IMR-90 (cell line): ENCODE measurements around the gene NRAS. TPM values are rescaled to one million over a fixed set of nuclear protein-coding genes. Genes with fewer than 3 reads are reported as not detected.

Experiments
- ATAC-seq: fragments of 200-7000 bp; cut with Tn5 transposase; 2 replicates; pipeline ENCODE4 v1.9.1; 2020; ENCODE audit warnings: low read depth, mild to moderate bottlenecking, moderate library complexity
- BruUV-seq: library from RNA; stranded (reverse); fragments of 400-500 nt; replicated peaks from 2 replicates; lab custom pipeline; 2021; lab: Mats Ljungman, UMichigan
- CTCF ChIA-PET: fragments of 300-600 bp; formaldehyde crosslinking; extraction: SDS; loops from one replicate; lab custom pipeline; 2021; ENCODE audit warnings: antibody characterized with exemption; lab: Yijun Ruan, JAX
- POLR2A ChIA-PET: fragments of 300-600 bp; sonication (Branson Sonifier 250); formaldehyde crosslinking; loops from one replicate; lab custom pipeline; 2022; ENCODE audit warnings: antibody characterized with exemption; ENCODE audit not compliant: unreplicated experiment; lab: Charles Lee
- DNase-seq: peaks from one replicate; pipeline ENCODE4 v3.0.0; 2013
- H2AFZ ChIP-seq: replicated peaks from 2 replicates; pipeline ENCODE3; 2013; ENCODE audit warnings: low read length, mild to moderate bottlenecking; ENCODE audit not compliant: poor library complexity
- H2AK5ac ChIP-seq: 2 replicates; pipeline ENCODE4 v1.6.1; 2013; ENCODE audit warnings: low read depth, low read length, inconsistent platforms
- H2AK9ac ChIP-seq: replicated peaks from 2 replicates; pipeline ENCODE3; 2013; ENCODE audit warnings: mild to moderate bottlenecking, low read depth, low read length, moderate library complexity; ENCODE audit not compliant: poor library complexity
- H2BK120ac ChIP-seq: 2 replicates; pipeline ENCODE4 v1.6.1; 2013; ENCODE audit warnings: low read depth, low read length, inconsistent platforms
- H2BK15ac ChIP-seq: 3 replicates; pipeline ENCODE4 v1.6.1; 2013; ENCODE audit warnings: low read depth, low read length, inconsistent platforms
- H2BK20ac ChIP-seq: 2 replicates; pipeline ENCODE4 v1.6.1; 2013; ENCODE audit warnings: low read depth, mild to moderate bottlenecking, inconsistent platforms, low read length, moderate library complexity
- H2BK5ac ChIP-seq: 2 replicates; pipeline ENCODE4 v1.6.1; 2013; ENCODE audit warnings: mild to moderate bottlenecking, low read depth, low read length, inconsistent platforms; ENCODE audit not compliant: poor library complexity, severe bottlenecking
- H3K14ac ChIP-seq: replicated peaks from 2 replicates; pipeline ENCODE4 v1.6.1; 2013; ENCODE audit warnings: low read depth, low read length, inconsistent platforms
- H3K18ac ChIP-seq: 2 replicates; pipeline ENCODE4 v1.6.1; 2013; ENCODE audit warnings: low read depth, low read length, control low read depth
- H3K23ac ChIP-seq: 2 replicates; pipeline ENCODE4 v1.6.1; 2013; ENCODE audit warnings: low read depth, low read length, inconsistent platforms
- H3K27ac ChIP-seq: 2 replicates; pipeline ENCODE4 v1.5.1; 2013; ENCODE audit warnings: mild to moderate bottlenecking, control low read depth, low read length; ENCODE audit not compliant: insufficient read depth
- H3K27me3 ChIP-seq: 2 replicates; pipeline ENCODE4 v1.6.1; 2013; ENCODE audit warnings: low read length; ENCODE audit not compliant: control insufficient read depth, insufficient read depth
- H3K36me3 ChIP-seq: 2 replicates; pipeline ENCODE4 v1.6.1; 2013; ENCODE audit warnings: low read length, mixed read lengths; ENCODE audit not compliant: control insufficient read depth, insufficient read depth
- H3K4ac ChIP-seq: 2 replicates; pipeline ENCODE4 v1.6.1; 2013; ENCODE audit warnings: low read depth, low read length, inconsistent platforms
- H3K4me1 ChIP-seq: 2 replicates; pipeline ENCODE4 v1.6.1; 2013; ENCODE audit warnings: low read length, mixed read lengths; ENCODE audit not compliant: control insufficient read depth, insufficient read depth
- H3K4me2 ChIP-seq: 2 replicates; pipeline ENCODE4 v1.6.1; 2013; ENCODE audit warnings: low read depth, mild to moderate bottlenecking, control low read depth, low read length, moderate library complexity
- H3K4me3 ChIP-seq: 2 replicates; pipeline ENCODE4 v1.5.1; 2013; ENCODE audit warnings: low read depth, mild to moderate bottlenecking, control low read depth, low read length, moderate library complexity; ENCODE audit not compliant: insufficient read depth
- H3K56ac ChIP-seq: 2 replicates; pipeline ENCODE4 v1.6.1; 2013; ENCODE audit warnings: low read length, inconsistent platforms; ENCODE audit not compliant: insufficient read depth; ENCODE audit errors: extremely low read depth
- H3K79me1 ChIP-seq, 2 experiments: 2 replicates each; pipeline ENCODE4 v1.6.1; 2013; ENCODE audit warnings: low read length in 2 of 2, inconsistent platforms in 1 of 2, low read depth in 1 of 2
- H3K9ac ChIP-seq: 2 replicates; pipeline ENCODE4 v1.6.1; 2013; ENCODE audit warnings: low read depth, low read length, control low read depth
- H3K9me1 ChIP-seq: 2 replicates; pipeline ENCODE4 v1.6.1; 2013; ENCODE audit warnings: low read length, inconsistent platforms; ENCODE audit not compliant: insufficient read depth
- H3K9me3 ChIP-seq: 2 replicates; pipeline ENCODE4 v1.6.1; 2013; ENCODE audit warnings: low read length; ENCODE audit not compliant: control insufficient read depth, insufficient read depth
- H4K20me1 ChIP-seq: 2 replicates; pipeline ENCODE4 v1.6.1; 2013; ENCODE audit warnings: low read length, inconsistent platforms; ENCODE audit not compliant: insufficient read depth
- H4K5ac ChIP-seq: 2 replicates; pipeline ENCODE4 v1.6.1; 2013; ENCODE audit warnings: mild to moderate bottlenecking, low read depth, low read length, control low read depth
- H4K8ac ChIP-seq, 2 experiments: 2 replicates each; pipeline ENCODE4 v1.6.1; 2013; ENCODE audit warnings: low read depth in 2 of 2, low read length in 2 of 2, control low read depth in 1 of 2, inconsistent platforms in 1 of 2
- H4K91ac ChIP-seq: 2 replicates; pipeline ENCODE4 v1.6.1; 2013; ENCODE audit warnings: low read depth, low read length, inconsistent platforms; ENCODE audit not compliant: insufficient read depth
- CEBPB ChIP-seq: IDR thresholded peaks from 2 replicates; pipeline ENCODE4 v1.6.1; 2012; ENCODE audit warnings: low read depth, low read length, improper control_type of control experiment
- FOS ChIP-seq: fragments of 150-350 bp; IDR thresholded peaks from 2 replicates; pipeline ENCODE4 v1.6.1; 2016; ENCODE audit warnings: low read depth, low read length
- RCOR1 ChIP-seq: IDR thresholded peaks from 2 replicates; pipeline ENCODE4 v1.6.1; 2012; ENCODE audit warnings: mild to moderate bottlenecking, low read length, improper control_type of control experiment; ENCODE audit not compliant: insufficient replicate concordance
- RFX5 ChIP-seq: IDR thresholded peaks from 2 replicates; pipeline ENCODE4 v1.8.0; 2012; ENCODE audit warnings: low read depth, mild to moderate bottlenecking, low read length, moderate library complexity
- WGBS, 2 experiments: methylation state at CpG; one replicate each; pipeline versions ENCODE4 v1.1.5 to v1.1.7; 2013; ENCODE audit warnings: missing lambda C conversion rate in 2 of 2; ENCODE audit not compliant: insufficient read length in 1 of 2; ENCODE audit errors: extremely low coverage in 2 of 2; 5-methylcytosine and 5-hydroxymethylcytosine counted together
- dilution Hi-C: fragments of 300-500 bp; cut with HindIII; formaldehyde crosslinking; loops from one replicate; pipeline ENCODE4 v1.14.3; 2018; ENCODE audit warnings: low sequenced_read_pairs; ENCODE audit not compliant: unreplicated experiment
- in situ Hi-C: fragments of 300-500 bp; cut with MboI; formaldehyde crosslinking; loops from 3 replicates; pipeline ENCODE4 v1.14.3; 2019; ENCODE audit warnings: low sequenced_read_pairs, inconsistent platforms, mixed read lengths
- intact Hi-C: fragments of 100-400 bp; cut with micrococcal nuclease; formaldehyde crosslinking; loops from 2 replicates; pipeline ENCODE4 v1.10.0; 2022
- polyA plus RNA-seq, 3 experiments: library from polyadenylated mRNA; depleted of rRNA; stranded (reverse); fragments of >200 nt; gene quantifications; 2 replicates each; pipeline ENCODE4 v1.2.3, GENCODE V29; 2012; ENCODE audit warnings: low replicate concordance in 1 of 3
- total RNA-seq: library from RNA; depleted of rRNA; stranded (reverse); fragments of >200 nt; gene quantifications from 2 replicates; pipeline ENCODE4 v1.2.3, GENCODE V29; 2012

The NRAS gene
- total and polyA plus RNA-seq, 2 of the 4 experiments (the other 2 are of a cell fraction) = 27.4 to 85.9 TPM

DNA sequence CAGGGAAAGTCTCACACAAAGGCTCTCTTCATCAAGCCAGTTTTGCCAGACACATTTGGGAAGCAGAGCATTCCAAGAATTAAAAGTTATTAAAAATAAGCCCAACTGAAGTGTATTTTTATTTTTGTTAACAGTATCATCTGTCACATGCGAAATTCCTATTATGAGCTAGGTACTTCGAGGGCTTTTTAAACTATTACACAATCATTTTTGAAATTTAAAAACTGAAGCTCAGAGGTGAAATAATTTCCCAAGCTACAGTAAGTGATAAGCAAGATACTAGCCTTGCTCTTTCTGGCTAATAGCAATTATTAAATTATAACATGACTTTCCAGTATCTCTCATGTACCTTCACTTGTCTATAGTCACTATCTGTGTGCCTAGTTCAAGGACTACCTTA, 12.0 kb upstream of the NRAS start:
- no CpG with 5 or more reads among the region's 2 CpGs for WGBS, 2 experiments
- Histone ChIP-seq H3K27me3 (no peaks in the 10 kb centered on the region), H3K27ac (no peak overlapping the region), H2AK9ac (no peak overlapping the region), H3K56ac (no peak overlapping the region; the same call in 1 of the 2 replicates), H2BK5ac (no peak overlapping the region), H2BK120ac (no peak overlapping the region), H3K9me3 (no peaks in the 10 kb centered on the region), H3K4ac (no peak overlapping the region), H4K5ac (no peak overlapping the region), H4K91ac (no peak overlapping the region), H3K4me2 (no peak overlapping the region), H3K23ac (no peak overlapping the region), H4K8ac (no peak overlapping the region), H2AK5ac (no peak overlapping the region), H2BK15ac (no peak overlapping the region), H3K9ac (no peak overlapping the region), H4K20me1 (peaks cover 9% of the 10 kb centered on the region; the same call in 1 of the 2 replicates), H2BK20ac (no peak overlapping the region), H3K4me1 (peaks cover 11% of the 10 kb centered on the region), H3K4me3 (no peak overlapping the region), H3K18ac (no peak overlapping the region), H3K9me1 (peaks cover 4% of the 10 kb centered on the region; the same call in 1 of the 2 replicates), H3K14ac (no peak overlapping the region), H3K36me3 (peaks cover 51% of the 10 kb centered on the region), H2AFZ (no peak overlapping the region), H3K79me1 (peaks cover 28 to 38% of the 10 kb centered on the region in 2 experiments)
- ChIA-PET POLR2A (no interaction called here), CTCF (interaction anchor here (0.7 kb wide), 1 partner anchor 16 kb away, joined by 4 read pairs; no protein-coding TSS in a partner anchor)
- peak; percentile 67 for TF ChIP-seq CEBPB
- TF ChIP-seq RFX5 = no peak
- TF ChIP-seq FOS = no peak
- TF ChIP-seq RCOR1 = no peak
- dilution Hi-C loops = no loop called here
- intact Hi-C loops = no loop called here
- DNase-seq (no peak), ATAC-seq (no peak)
- no TSS peak for BruUV-seq
- in situ Hi-C loops = loop anchor here (25.0 kb wide), 1 partner anchor 584 kb away; no protein-coding TSS in a partner anchor
